IPS-20b (cell line): Measurements from ENCODE around the gene RALB.

ENCODE experiments used
- H3K27ac ChIP-seq: one replicate; pipeline ENCODE4 v1.5.1; 2013; ENCODE audit warnings: low read length
- H3K27me3 ChIP-seq: 2 replicates; pipeline ENCODE4 v1.6.1; 2013; ENCODE audit warnings: mild to moderate bottlenecking, low read length, inconsistent platforms; ENCODE audit not compliant: insufficient read depth
- H3K36me3 ChIP-seq: 2 replicates; pipeline ENCODE4 v1.6.1; 2013; ENCODE audit warnings: low read depth, mild to moderate bottlenecking, inconsistent platforms, low read length, moderate library complexity; ENCODE audit not compliant: insufficient read depth
- H3K4me1 ChIP-seq: 2 replicates; pipeline ENCODE4 v1.6.1; 2013; ENCODE audit warnings: mild to moderate bottlenecking, control low read depth, inconsistent platforms, low read length, moderate library complexity; ENCODE audit not compliant: insufficient read depth
- H3K4me3 ChIP-seq: 2 replicates; pipeline ENCODE4 v1.5.1; 2013; ENCODE audit warnings: mild to moderate bottlenecking, low read length, inconsistent platforms
- H3K9ac ChIP-seq: 2 replicates; pipeline ENCODE4 v1.6.1; 2013; ENCODE audit warnings: low read depth, mild to moderate bottlenecking, inconsistent platforms, low read length, moderate library complexity
- H3K9me3 ChIP-seq: 2 replicates; pipeline ENCODE4 v1.6.1; 2013; ENCODE audit warnings: mild to moderate bottlenecking, low read depth, low read length, inconsistent platforms; ENCODE audit not compliant: insufficient read depth

Gene RALB

GRCh38 chr2:120343100-120343432 is 90.4 kb downstream of the RALB start:
- Histone ChIP-seq H3K4me1 (peaks cover 9% of the 10 kb centered on the region; the same call in 1 of the 2 replicates), H3K4me3 (no peak overlapping the region), H3K36me3 (no peaks in the 10 kb centered on the region), H3K9ac (no peak overlapping the region), H3K27ac (no peak overlapping the region), H3K27me3 (peaks cover 96% of the 10 kb centered on the region), H3K9me3 (no peaks in the 10 kb centered on the region)

- Histone ChIP-seq H3K36me3 (no peaks in the 10 kb centered on the region), H3K9me3 (no peaks in the 10 kb centered on the region), H3K27me3 (peaks cover 96% of the 10 kb centered on the region), H3K9ac (no peak overlapping the region), H3K4me1 (peaks cover 13% of the 10 kb centered on the region; the same call in 1 of the 2 replicates), H3K27ac (no peak overlapping the region), H3K4me3 (peak overlapping the region; percentile 34; the same call in 1 of the 2 replicates)
Observed at GRCh38 chr2:120343433-120344105, 90.9 kb downstream of the RALB start.
